CD4-positive, alpha-beta T cell treated with Interleukin-4 for 4 hours (primary cell): Measurements from ENCODE around the gene OPRD1.
"Not testable (repeated sequence)": the region's sequence is repeated elsewhere in the genome, so short reads cannot be mapped to it uniquely, and the experiment has no call there.

Source experiments
- DNase-seq: peaks from one replicate; pipeline ENCODE4 v3.0.0-alpha.2; 2020

Gene OPRD1

GRCh38 chr1:28848416-28848815 is 36.4 kb downstream of the OPRD1 start:
- no peak for DNase-seq

- no peak for DNase-seq
Observed at GRCh38 chr1:28853093-28853742, 41.2 kb downstream of the OPRD1 start.

GRCh38 chr1:28854406-28854805 is 42.4 kb downstream of the OPRD1 start:
- DNase-seq: not testable (repeated sequence)

- DNase-seq: no peak
Observed at GRCh38 chr1:28855046-28855445, 43.1 kb downstream of the OPRD1 start.

GRCh38 chr1:28855469-28855951 is 43.5 kb downstream of the OPRD1 start:
- no peak for DNase-seq

- DNase-seq: no peak
Observed at GRCh38 chr1:28855969-28856368, 44.0 kb downstream of the OPRD1 start.

- DNase-seq: no peak
Observed at GRCh38 chr1:28860332-28861073, 48.5 kb downstream of the OPRD1 start.

- DNase-seq: no peak
Observed at GRCh38 chr1:28862571-28863403, 50.8 kb downstream of the OPRD1 start.

GRCh38 chr1:28864695-28865094 is 52.7 kb downstream of the OPRD1 start:
- no peak for DNase-seq

GRCh38 chr1:28865997-28866650 is 54.2 kb downstream of the OPRD1 start:
- no peak for DNase-seq

GRCh38 chr1:28867850-28868249 is 55.9 kb downstream of the OPRD1 start:
- DNase-seq: no peak

GRCh38 chr1:28869952-28870351 is 58.0 kb downstream of the OPRD1 start:
- DNase-seq: no peak

- DNase-seq: no peak
Observed at GRCh38 chr1:28871631-28872401, 59.8 kb downstream of the OPRD1 start.

- DNase-seq: not testable (repeated sequence)
Observed at GRCh38 chr1:28875134-28875533, 63.2 kb downstream of the OPRD1 start.

GRCh38 chr1:28877132-28877781 is 65.3 kb downstream of the OPRD1 start:
- DNase-seq: peak; percentile 73

GRCh38 chr1:28878796-28879195 is 66.8 kb downstream of the OPRD1 start:
- DNase-seq: no peak

GRCh38 chr1:28882009-28882628 is 70.1 kb downstream of the OPRD1 start:
- peak; percentile 78 for DNase-seq

- no peak for DNase-seq
Observed at GRCh38 chr1:28883242-28883616, 71.3 kb downstream of the OPRD1 start.

GRCh38 chr1:28885472-28885877 is 73.5 kb downstream of the OPRD1 start:
- no peak for DNase-seq

GRCh38 chr1:28885977-28886730 is 74.2 kb downstream of the OPRD1 start:
- DNase-seq: no peak
